ENCODE measurements around the gene RAPGEF1.

DNA sequence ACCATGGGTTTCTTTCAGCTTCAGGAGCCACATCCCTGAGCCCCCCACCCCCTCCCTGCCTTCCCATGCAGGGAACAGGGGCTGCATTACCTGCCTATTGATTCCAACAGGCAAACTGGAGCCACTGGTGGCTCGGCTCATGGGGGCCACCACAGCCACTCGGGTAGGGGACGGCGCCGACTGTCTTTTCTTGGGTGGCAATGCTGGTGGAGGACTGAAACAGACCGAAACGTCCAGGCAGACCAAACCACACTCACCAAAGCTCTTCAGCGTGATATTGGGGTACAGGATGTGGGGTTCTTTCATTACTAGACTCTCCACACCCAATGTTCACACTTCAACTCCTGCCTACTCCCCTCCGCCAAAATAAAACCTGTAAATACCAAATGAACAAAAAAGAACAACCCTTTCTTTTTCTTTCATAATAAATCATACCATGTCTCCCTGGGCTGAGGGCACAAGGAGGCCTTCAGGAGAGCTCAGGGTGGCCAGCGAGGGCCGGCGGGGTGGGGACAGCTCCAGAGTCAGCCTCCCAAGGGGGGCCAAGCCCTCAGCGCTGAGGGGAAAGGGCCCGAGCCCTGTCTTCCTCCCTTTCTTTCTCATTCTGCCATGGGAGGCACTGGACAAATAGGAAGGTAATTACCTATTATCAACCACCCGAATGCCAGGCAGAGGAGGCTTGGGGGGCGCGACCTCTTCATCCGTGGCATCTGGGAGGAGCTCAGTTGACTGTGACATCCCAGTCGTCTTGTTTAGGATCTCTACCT, 111.2 kb downstream of the RAPGEF1 start:
- TF ChIP-seq, protein P1, sequence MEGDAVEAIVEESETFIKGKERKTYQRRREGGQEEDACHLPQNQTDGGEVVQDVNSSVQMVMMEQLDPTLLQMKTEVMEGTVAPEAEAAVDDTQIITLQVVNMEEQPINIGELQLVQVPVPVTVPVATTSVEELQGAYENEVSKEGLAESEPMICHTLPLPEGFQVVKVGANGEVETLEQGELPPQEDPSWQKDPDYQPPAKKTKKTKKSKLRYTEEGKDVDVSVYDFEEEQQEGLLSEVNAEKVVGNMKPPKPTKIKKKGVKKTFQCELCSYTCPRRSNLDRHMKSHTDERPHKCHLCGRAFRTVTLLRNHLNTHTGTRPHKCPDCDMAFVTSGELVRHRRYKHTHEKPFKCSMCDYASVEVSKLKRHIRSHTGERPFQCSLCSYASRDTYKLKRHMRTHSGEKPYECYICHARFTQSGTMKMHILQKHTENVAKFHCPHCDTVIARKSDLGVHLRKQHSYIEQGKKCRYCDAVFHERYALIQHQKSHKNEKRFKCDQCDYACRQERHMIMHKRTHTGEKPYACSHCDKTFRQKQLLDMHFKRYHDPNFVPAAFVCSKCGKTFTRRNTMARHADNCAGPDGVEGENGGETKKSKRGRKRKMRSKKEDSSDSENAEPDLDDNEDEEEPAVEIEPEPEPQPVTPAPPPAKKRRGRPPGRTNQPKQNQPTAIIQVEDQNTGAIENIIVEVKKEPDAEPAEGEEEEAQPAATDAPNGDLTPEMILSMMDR (IDR thresholded peaks at IDR 0.05): no peak
- TF ChIP-seq POLR2A (IDR thresholded peaks at IDR 0.05): no peak

Data from tibial nerve (tissue), 3 donors.